Endothelial cell of umbilical vein (primary cell): Measurements from ENCODE around the gene POLN.

Experiments
- CTCF ChIP-seq, 2 donors: IDR thresholded peaks; 1 replicate in 1 of 2; 2 replicates in 1 of 2; pipeline ENCODE4 v1.5.1; 2011; ENCODE audit warnings: low read length in 2 of 2, mild to moderate bottlenecking in 2 of 2, moderate library complexity in 2 of 2, control low read depth in 1 of 2, inconsistent platforms in 1 of 2, low read depth in 1 of 2; ENCODE audit not compliant: insufficient read depth in 1 of 2; ENCODE audit errors: extremely low read depth in 1 of 2
- JUN ChIP-seq: IDR thresholded peaks from 2 replicates; pipeline ENCODE4 v1.6.1; 2011; ENCODE audit warnings: borderline replicate concordance, low read depth; ENCODE audit not compliant: insufficient read length, insufficient read depth
- MAX ChIP-seq: IDR thresholded peaks from 2 replicates; pipeline ENCODE4 v1.6.1; 2011; ENCODE audit not compliant: insufficient read depth, insufficient read length
- POLR2A ChIP-seq: IDR thresholded peaks from 2 replicates; pipeline ENCODE4 v1.6.1; 2012; ENCODE audit warnings: low read depth, mild to moderate bottlenecking, control low read depth, low read length
- POLR2AphosphoS5 ChIP-seq: IDR thresholded peaks from 2 replicates; pipeline ENCODE4 v1.6.1; 2012; ENCODE audit warnings: low read depth, mild to moderate bottlenecking, control low read depth, low read length, moderate library complexity; ENCODE audit not compliant: insufficient read depth

DNA sequence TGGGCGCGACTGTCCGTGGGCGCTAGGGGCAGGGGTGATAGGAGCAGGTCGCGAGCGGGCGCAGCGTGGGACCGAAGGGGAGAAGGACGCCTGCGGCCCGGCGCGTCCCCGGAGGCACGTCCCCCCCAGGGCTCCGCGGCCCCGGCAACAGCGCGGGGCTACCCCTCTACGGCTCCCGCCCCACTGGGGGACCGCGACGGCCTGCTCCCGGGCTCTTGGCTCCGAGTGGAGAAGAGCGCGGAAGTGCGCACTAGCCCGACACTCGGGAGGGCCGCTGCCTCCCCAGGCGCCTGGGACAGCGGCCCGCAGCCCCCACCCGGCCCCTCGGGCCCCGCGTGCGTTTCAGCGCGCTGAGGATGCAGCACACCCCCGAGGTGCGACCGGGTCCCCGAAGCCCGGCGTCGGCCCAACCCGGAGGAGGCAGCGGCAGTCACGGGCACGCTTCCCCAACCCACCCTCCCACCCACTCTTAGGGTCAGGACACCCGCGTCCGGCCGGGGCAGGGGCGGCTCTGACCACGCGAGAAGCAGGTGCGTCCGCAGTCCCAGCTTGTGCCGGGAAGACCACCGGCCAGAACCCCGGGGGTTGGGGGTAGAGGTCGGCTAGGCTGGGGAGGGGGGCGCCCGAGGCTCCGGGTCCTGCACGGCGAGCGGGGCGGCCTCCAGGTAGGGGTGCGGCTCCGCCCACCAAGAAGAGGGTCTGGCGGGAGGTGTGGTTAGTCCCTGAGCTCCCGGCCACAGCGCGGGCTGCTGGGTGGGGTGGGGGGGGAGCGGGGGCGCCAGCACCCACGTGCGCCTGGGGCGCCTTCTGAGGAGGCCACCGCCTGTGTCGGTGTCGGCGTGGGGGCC is 201.3 kb downstream of the POLN start:
- TF ChIP-seq CTCF (IDR thresholded peaks at IDR 0.05; ENCODE audit: extremely low read depth in 1 of 2, insufficient read depth in 1 of 2, low read depth in 1 of 2, low read length in 2 of 2), result no peak
- no peak for TF ChIP-seq POLR2A
- no peak for TF ChIP-seq JUN
- no peak for TF ChIP-seq MAX
- TF ChIP-seq POLR2AphosphoS5, result no peak
